Measurements from ENCODE around the gene PGAM2. TPM values are rescaled to one million over a fixed set of nuclear protein-coding genes. Genes with fewer than 3 reads are reported as not detected.
A peak's percentile ranks its signal among the peaks of the same experiment; 100 is the strongest.

PGAM2 gene
- total RNA-seq, 1 donor from 2014 or later = 0.44 TPM

DNA sequence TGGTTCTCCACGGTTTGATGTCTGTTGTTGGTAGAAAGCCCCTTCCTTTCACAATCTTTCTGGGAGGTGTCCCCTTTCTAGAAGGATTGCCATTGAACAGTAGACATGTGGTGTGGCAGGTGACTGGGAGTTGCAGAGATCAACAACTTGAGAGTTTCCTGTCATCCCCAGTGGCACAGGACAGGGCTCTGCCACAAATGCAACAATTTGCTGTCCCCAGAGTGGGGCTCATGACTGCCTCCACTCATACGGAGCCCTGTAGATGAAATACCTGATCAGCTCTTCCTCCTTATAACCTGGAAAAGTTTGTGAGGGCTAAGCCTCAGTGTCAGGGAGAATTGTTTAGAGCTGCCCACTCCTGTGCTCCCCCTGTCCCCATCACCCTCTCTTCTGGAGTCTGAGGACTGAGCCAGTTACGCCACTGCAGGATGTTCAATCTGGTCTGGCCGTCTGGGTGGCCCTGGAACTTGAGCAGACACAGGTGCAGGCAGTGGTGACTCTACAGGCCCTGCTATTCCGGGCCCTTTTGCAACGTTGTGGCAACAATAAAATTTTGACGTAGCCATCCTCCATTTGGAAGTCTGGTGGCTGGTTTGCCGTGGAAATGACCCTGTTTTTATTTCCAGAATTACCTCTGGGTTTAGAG lies 14.3 kb downstream of the PGAM2 start:
- Histone ChIP-seq H3K4me3 (no peak overlapping the region), H3K36me3 (peaks cover 82% of the 10 kb centered on the region), H3K27me3 (ENCODE audit: low read depth) (no peaks in the 10 kb centered on the region), H3K27ac (peak overlapping the region; percentile 3), H3K9me3 (no peaks in the 10 kb centered on the region), H3K4me1 (peaks cover 39% of the 10 kb centered on the region)
- intact Hi-C loops (cut with DNase I) = no loop called here
- ATAC-seq (no peak), DNase-seq (no peak)
- TF ChIP-seq, protein P1, sequence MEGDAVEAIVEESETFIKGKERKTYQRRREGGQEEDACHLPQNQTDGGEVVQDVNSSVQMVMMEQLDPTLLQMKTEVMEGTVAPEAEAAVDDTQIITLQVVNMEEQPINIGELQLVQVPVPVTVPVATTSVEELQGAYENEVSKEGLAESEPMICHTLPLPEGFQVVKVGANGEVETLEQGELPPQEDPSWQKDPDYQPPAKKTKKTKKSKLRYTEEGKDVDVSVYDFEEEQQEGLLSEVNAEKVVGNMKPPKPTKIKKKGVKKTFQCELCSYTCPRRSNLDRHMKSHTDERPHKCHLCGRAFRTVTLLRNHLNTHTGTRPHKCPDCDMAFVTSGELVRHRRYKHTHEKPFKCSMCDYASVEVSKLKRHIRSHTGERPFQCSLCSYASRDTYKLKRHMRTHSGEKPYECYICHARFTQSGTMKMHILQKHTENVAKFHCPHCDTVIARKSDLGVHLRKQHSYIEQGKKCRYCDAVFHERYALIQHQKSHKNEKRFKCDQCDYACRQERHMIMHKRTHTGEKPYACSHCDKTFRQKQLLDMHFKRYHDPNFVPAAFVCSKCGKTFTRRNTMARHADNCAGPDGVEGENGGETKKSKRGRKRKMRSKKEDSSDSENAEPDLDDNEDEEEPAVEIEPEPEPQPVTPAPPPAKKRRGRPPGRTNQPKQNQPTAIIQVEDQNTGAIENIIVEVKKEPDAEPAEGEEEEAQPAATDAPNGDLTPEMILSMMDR (IDR thresholded peaks at IDR 0.05) = no peak

DNA sequence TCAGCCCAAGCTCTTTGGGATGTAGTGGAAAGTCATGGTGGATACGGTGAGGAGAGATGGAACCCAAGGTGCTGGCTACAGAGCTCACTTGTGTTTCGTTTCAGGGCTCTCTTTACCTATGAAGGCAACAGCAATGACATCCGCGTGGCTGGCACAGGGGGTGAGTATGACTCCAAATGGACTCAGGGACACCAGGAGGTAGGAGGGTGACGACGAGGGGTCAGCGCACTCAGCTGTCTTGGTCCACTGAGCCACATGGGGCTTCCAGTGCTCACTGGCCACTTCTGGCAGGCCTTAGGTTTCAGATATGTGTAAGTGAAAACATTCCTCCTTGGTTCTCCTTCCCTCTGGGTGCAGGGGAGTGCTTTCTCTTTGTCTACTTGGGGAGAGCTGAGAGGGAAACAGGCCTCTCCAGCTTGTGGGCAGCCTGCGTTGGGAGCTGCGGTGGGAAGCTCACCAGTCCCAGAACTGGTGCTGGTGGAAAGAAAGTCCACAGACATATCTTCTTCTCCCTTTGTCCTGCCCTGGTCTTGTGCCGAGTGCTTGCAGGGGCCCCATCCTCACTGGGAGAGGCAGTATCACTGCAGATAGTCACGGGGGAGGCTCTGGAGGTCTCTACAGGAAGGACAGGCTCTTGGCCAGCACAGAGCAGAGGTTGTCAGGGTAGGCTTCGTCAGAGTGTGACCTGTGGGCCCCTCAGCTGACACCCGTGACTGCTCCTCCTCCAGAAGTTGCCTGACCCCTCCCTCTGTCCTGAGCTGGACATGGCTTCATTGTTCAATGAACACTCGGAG lies 15.0 kb downstream of the PGAM2 start:
- H3K4me3 ChIP-seq = no peak overlapping the region
- no peak overlapping the region for H3K27ac ChIP-seq
- no peaks in the 10 kb centered on the region for H3K27me3 ChIP-seq (ENCODE audit: low read depth)
- peaks cover 46% of the 10 kb centered on the region for H3K4me1 ChIP-seq
- TF ChIP-seq, protein P1 (IDR thresholded peaks at IDR 0.05) = no peak
- ATAC-seq (no peak), DNase-seq (no peak)
- intact Hi-C loops (cut with DNase I) = no loop called here
- H3K36me3 ChIP-seq = peaks cover 75% of the 10 kb centered on the region
- H3K9me3 ChIP-seq = no peaks in the 10 kb centered on the region

DNA sequence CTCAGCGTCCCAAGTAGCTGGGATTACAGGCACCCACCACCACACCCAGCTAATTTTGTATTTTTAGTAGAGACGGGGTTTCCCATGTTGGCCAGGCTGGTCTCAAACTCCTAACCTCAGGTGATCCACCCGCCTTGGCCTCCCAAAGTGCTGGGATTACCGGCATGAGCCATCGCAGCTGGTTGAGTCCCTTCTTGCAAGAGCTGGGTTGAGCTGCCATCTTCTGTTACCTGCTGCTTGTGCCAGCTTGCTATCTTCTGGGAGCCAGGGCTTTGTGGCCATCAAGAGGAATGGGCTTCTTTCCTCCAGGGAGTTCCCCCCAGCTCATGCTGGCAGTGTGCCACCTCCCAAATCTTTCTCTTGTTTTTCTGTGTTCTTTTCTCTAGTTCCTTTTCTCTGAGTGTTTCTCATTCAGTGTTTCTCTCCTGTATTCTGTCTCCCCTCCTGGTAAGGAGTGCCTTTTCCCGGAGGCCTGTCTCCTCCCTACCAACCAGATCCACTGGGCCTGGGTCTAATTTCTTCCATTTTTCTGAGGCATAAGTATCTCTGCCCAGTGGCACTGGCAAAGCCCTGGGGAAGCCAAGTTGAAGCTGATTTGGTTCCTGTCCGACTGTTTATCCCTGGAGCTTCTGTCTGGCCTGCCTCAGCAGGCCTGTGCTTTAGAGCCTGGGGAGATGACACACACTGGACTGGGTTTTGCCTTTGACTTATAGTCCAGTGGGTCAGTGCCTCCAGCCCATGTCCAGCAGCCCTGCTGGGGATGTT lies 17.2 kb downstream of the PGAM2 start:
- intact Hi-C loops (cut with DNase I) = no loop called here
- H3K27me3 ChIP-seq (ENCODE audit: low read depth) = no peaks in the 10 kb centered on the region
- H3K9me3 ChIP-seq = no peaks in the 10 kb centered on the region
- TF ChIP-seq, protein P1 (IDR thresholded peaks at IDR 0.05) = no peak
- no peak for ATAC-seq
- H3K27ac ChIP-seq = no peak overlapping the region
- H3K36me3 ChIP-seq = peaks cover 53% of the 10 kb centered on the region
- no peak for DNase-seq
- peaks cover 57% of the 10 kb centered on the region for H3K4me1 ChIP-seq
- no peak overlapping the region for H3K4me3 ChIP-seq

DNA sequence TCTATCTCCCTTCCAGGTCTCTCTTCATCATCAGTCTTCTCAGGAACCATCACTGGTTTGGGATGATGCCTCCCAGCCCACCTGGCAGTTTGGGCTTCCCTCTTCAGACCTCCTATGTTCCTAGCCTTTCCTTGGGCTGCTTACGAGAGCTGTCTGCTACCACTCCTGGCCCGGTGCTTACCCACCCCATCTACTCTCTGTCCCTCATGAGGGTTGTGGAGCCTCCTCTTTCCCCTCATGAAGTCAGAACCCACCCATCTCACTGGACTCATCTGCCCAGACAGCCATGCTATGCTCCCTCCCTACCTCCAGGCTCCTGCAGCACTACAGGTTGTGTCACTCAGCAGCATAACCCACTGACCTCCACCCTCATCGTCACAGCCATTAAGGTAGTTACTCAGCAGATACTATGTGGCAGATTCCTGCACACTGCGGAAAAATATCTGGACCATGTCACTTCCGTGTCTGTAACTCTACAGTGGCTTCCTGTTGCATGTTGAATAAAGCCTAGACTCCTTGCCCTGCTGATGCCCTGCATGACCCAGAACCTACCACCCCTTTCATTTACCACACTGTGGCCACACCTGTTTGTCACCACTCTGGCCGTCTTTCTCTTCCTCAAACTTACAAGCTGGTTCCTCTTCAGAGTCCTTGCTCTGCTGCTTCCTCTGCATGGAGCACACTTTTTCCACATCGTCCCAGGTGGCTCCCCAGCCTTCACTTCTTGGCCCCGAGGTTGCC lies 18.9 kb downstream of the PGAM2 start:
- no peaks in the 10 kb centered on the region for H3K27me3 ChIP-seq (ENCODE audit: low read depth)
- peak; percentile 4 to 65 for ATAC-seq
- TF ChIP-seq, protein P1 (IDR thresholded peaks at IDR 0.05) = no peak
- peak overlapping the region; percentile 99 for H3K27ac ChIP-seq
- no peak for DNase-seq
- intact Hi-C loops (cut with DNase I) = no loop called here
- H3K9me3 ChIP-seq = no peaks in the 10 kb centered on the region
- peak overlapping the region; percentile 100 for H3K4me3 ChIP-seq
- peaks cover 57% of the 10 kb centered on the region for H3K4me1 ChIP-seq
- H3K36me3 ChIP-seq = peaks cover 36% of the 10 kb centered on the region

All from lower lobe of right lung (tissue), 2 donors.